ENCODE data around the gene HLA-G. TPM values are rescaled to one million over a fixed set of nuclear protein-coding genes. Genes with fewer than 3 reads are reported as not detected.
"Not testable (repeated sequence)": the region's sequence is repeated elsewhere in the genome, so short reads cannot be mapped to it uniquely, and the experiment has no call there.

The HLA-G gene
- total RNA-seq, 2 experiments from 2014 or later: 1.6 to 2.0 TPM

DNA sequence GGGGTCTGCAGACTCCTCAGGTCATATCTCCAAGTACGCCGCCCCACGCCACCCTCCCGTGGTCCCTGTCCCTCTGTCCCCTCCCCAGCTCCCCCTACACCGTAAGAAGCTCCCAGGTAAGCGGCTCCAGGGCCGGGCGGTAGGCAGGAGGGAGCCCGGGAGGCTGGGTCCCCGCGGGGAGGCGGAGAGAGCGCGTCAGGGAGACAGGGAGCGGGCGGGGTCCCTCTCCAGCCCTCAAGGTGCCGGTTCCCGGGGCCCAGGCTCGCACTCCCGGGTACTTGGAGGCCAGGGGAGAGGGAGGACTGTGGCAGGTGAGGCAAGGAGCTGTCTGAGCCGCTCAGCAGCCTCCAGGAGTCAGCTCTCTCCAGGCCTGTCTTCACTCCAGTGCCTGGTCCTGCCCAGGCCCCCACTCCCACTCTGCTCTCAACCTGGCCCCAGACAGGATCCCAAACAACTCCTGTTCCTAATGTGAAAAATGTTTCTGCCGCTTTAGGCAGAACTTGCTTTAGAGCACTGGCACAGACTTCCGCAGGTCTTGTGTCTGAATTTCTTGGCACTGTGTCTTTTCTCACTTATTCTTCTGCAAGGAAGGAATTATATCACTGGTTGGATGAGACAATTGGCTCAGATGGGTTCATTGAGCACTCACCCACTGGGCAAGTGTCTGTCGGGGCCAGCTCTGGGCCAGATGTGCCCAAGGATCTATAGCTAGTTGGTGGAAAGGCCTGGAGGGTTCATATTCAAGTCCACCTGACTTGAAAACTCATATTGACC lies 36.6 kb downstream of the HLA-G start:
- Mint-ChIP-seq H3K9me3 (no peaks in the 10 kb centered on the region), H3K4me1 (peaks cover 1% of the 10 kb centered on the region), H3K36me3 (no peaks in the 10 kb centered on the region), H3K27ac (no peak overlapping the region), H3K27me3 (peaks cover 68% of the 10 kb centered on the region), H3K4me3 (no peak overlapping the region)
- no peak for DNase-seq
- POLR2A ChIA-PET: no interaction called here
- no peak for ATAC-seq (ENCODE audit: low read depth)

DNA sequence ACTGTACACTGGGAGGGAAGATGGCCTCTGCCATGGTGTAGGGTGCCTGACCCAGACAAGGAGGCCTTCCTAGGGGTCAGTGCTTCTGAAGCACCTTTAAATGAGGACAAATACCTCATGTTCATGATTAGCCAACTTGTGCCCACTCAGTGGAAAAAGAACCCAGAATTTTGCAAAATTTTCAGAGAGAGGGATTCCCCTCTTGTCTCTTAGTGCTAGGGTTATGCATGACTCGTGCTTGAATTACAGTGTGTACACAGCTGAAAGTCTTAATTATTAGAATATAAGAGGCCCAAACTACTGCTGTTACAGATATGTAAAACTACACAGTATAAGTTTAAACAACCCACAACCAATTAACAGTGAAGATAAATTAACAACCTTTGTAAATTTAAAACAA lies 38.0 kb downstream of the HLA-G start:
- DNase-seq (no peak), ATAC-seq (ENCODE audit: low read depth) (no peak)
- no peaks in the 10 kb centered on the region for H3K9me3 Mint-ChIP-seq
- peaks cover 1% of the 10 kb centered on the region for H3K4me1 Mint-ChIP-seq
- POLR2A ChIA-PET: no interaction called here
- H3K36me3 Mint-ChIP-seq: no peaks in the 10 kb centered on the region
- H3K27ac Mint-ChIP-seq: no peak overlapping the region
- peaks cover 58% of the 10 kb centered on the region for H3K27me3 Mint-ChIP-seq
- H3K4me3 Mint-ChIP-seq: no peak overlapping the region

DNA sequence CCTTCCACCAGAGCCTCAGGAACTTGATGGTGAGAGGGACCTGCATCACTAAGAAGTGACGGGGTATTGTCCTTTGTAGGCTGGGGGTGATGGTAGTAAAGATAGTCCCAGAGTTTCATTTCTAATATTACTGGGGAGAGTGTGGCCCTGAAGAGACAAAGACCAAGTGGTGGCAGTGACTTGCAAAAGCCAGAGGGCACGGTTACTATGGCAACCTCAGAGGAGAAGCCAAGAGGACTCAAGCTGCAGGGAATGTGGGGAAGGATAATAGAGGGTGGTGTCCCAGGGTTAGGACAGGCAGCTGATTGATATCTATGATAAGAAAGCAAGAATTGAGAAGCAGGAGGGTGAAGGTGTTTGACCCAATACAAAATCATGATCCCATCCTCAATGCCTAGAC lies 42.5 kb downstream of the HLA-G start:
- Mint-ChIP-seq H3K4me3 (no peak overlapping the region), H3K9me3 (no peaks in the 10 kb centered on the region), H3K36me3 (no peaks in the 10 kb centered on the region), H3K27me3 (peaks cover 24% of the 10 kb centered on the region), H3K27ac (no peak overlapping the region), H3K4me1 (peaks cover 1% of the 10 kb centered on the region)
- POLR2A ChIA-PET: no interaction called here
- ATAC-seq (ENCODE audit: low read depth): no peak
- DNase-seq: no peak

DNA sequence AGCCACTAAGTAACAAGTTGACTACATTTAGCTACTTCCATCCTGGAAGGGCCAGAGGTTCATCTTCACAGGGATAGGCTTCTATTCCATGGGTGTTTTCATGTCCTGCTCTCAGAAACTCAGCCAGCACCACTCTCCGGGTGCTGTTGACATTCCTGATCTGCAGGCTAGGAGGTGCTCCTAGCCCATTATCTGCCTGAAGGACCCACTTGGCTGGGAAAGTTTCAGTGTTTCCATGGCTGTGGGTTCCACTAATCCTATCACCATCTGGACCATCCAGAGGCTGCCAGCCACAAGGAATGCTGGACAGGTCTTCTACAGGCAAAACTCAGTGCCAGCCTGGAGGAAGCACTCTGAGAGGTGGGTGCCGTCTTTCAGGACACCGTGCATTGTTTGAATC lies 45.2 kb downstream of the HLA-G start:
- Mint-ChIP-seq H3K4me1 (no peaks in the 10 kb centered on the region), H3K27me3 (peaks cover 9% of the 10 kb centered on the region), H3K27ac (no peak overlapping the region), H3K9me3 (no peaks in the 10 kb centered on the region), H3K36me3 (no peaks in the 10 kb centered on the region), H3K4me3 (no peak overlapping the region)
- POLR2A ChIA-PET: no interaction called here
- DNase-seq (no peak), ATAC-seq (ENCODE audit: low read depth) (no peak)

DNA sequence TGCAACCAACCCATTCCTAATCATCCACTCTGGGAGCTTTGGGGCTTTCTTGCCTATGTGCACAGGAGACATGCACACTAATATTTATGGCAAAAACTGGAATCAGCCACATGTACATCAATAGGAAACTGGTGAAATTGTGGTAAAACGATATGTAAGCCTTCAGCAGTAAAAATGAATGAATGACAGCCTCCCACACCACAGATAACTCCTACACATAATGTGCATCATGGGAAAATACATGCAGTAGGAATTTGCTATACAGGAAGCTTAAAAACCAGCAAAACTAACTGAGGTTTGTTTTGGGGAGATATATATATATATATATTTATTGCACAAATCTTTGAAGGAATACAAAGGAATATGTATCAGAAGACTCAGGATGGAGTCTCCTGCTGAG lies 47.6 kb downstream of the HLA-G start:
- Mint-ChIP-seq H3K27me3 (no peaks in the 10 kb centered on the region), H3K4me1 (no peaks in the 10 kb centered on the region), H3K36me3 (no peaks in the 10 kb centered on the region), H3K27ac (no peak overlapping the region), H3K4me3 (no peak overlapping the region), H3K9me3 (no peaks in the 10 kb centered on the region)
- ATAC-seq (ENCODE audit: low read depth) (no peak), DNase-seq (no peak)
- POLR2A ChIA-PET: no interaction called here

DNA sequence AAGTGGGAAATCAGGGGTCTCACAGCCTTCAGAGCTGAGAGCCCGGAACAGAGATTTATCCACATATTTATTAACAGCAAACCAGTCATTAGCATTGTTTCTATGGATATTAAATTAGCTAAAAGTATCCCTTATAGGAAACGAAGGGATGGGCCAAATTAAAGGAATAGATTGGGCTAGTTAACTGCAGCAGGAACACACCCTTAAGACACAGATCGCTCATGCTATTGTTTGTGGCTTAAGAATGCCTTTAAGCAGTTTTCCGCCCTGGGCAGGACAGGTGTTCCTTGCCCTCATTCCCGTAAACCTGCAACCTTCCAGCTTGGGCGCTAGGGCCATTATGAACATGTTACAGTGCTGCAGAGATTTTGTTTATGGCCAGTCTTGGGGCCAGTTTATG lies 48.1 kb downstream of the HLA-G start:
- H3K36me3 Mint-ChIP-seq; H3K27me3 Mint-ChIP-seq; ATAC-seq (ENCODE audit: low read depth); H3K27ac Mint-ChIP-seq; H3K4me1 Mint-ChIP-seq; H3K9me3 Mint-ChIP-seq; H3K4me3 Mint-ChIP-seq; POLR2A ChIA-PET; DNase-seq: not testable (repeated sequence)

Other genes starting within 250 kb of the HLA-G start
- not detected for gene OR2H2, start 242.7 kb upstream of the HLA-G start, total RNA-seq
- 10 to 100 TPM; 20.1 to 20.7 TPM for gene GABBR1, start 194.6 kb upstream of the HLA-G start, total RNA-seq
- gene MOG, start 170.7 kb upstream of the HLA-G start, total RNA-seq: not detected
- 10 to 100 TPM; 12.3 to 13.5 TPM for gene ZFP57, start 146.7 kb upstream of the HLA-G start, total RNA-seq
- gene HLA-F, start 104.4 kb upstream of the HLA-G start, total RNA-seq: 100 to 1,000 TPM; 502 to 534 TPM
- gene HLA-A, start 114.7 kb downstream of the HLA-G start, total RNA-seq: 1,000 to 10,000 TPM; 2,013 to 2,035 TPM
- 10 to 100 TPM; 55.5 to 55.6 TPM for gene POLR1H, start 233.4 kb downstream of the HLA-G start, total RNA-seq
- gene PPP1R11, start 239.4 kb downstream of the HLA-G start, total RNA-seq: 10 to 100 TPM; 52.5 to 53.8 TPM
- not detected for gene RNF39, start 247.9 kb downstream of the HLA-G start, total RNA-seq